HG02884 (cell line): ENCODE results near the gene SLC11A1.

Experiments
- ATAC-seq: cut with Tn5 transposase; IDR thresholded peaks from one replicate; pipeline ENCODE4 v1.9.1; 2021; ENCODE audit warnings: mild to moderate bottlenecking, moderate library complexity; ENCODE audit not compliant: unreplicated experiment

SLC11A1 gene

GRCh38 chr2:218366621-218367414, 15.3 kb upstream of the SLC11A1 start:
- no peak for ATAC-seq

- ATAC-seq = peak; percentile 87
Measured at GRCh38 chr2:218367415-218368149, 14.5 kb upstream of the SLC11A1 start.

- ATAC-seq = no peak
Measured at GRCh38 chr2:218368150-218368528, 13.9 kb upstream of the SLC11A1 start.

DNA sequence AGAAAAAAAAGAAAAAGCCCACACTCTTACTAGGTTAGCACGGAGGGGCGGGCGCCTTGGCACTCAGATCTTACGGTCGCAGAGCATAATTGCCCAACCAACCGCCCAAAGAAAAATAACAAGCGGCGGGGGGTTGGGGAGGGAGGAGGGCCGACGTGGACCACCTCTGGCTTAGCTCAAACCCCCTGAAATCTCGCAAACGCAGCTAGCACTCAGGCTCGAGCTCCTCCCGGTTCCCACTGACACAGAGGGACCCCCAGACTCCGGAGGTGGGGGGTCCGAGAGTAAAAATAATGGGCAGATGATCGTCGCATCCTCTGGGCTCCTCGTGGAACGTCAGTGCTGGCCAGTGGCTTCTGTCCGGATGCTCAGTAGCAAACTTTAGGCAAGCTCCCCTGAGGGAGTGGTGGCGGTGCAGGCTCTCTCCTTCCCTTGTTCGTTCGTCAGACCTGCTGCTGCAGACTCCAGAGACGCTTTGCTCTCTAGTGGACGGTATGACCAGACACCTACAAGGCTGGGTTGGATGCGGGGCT, 13.4 kb upstream of the SLC11A1 start:
- no peak for ATAC-seq

- no peak for ATAC-seq
Measured at GRCh38 chr2:218369330-218369729, 12.7 kb upstream of the SLC11A1 start.

DNA sequence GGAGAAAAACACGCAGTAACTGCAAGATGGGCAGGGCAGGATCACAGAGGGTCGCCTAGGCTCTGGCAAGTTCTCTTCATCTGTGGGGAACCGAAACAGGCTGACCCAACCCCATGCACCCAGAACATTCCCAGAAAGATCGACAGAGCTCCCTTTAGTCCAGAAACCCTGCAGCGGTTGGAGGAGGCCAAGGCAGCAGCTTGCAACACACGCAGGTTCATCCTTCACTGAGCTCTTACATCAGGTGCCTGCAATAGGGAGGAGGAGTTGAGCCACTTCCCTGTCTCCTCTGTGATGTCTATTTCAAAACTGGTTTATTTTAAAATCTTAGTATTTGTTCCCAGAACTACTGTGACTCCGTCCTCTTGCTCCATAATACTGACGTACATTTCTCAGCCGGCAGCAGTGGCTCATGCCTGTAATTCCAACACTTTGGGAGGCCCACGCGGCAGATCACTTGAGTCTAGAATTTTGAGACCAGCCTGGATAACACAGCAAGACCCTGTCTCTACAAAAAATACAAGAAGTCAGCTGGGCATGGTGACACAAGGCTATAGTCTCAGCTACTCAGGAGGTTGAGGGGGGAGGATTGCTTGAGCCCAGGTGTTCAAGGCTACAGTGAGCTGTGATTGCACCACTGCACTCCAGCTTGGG, 11.5 kb upstream of the SLC11A1 start:
- ATAC-seq = no peak

DNA sequence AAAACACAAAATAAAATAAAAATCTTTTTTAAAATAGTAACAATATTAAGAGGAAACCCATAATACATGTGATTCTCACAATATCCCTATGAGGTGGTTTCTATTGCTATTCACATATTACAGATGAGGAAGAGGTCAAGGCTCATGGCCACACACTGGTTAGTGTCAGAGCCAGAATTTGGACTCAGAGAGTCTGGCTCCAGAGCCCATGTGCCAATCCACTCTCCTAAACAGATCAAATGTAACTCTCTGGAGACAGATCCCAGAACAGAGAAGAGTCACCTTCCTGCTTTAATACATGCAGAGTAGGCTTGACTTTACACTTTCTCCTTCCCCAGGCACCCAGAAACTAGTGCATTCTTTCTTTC, 10.1 kb upstream of the SLC11A1 start:
- ATAC-seq = no peak

- no peak for ATAC-seq
Measured at GRCh38 chr2:218374795-218375194, 7.3 kb upstream of the SLC11A1 start.

DNA sequence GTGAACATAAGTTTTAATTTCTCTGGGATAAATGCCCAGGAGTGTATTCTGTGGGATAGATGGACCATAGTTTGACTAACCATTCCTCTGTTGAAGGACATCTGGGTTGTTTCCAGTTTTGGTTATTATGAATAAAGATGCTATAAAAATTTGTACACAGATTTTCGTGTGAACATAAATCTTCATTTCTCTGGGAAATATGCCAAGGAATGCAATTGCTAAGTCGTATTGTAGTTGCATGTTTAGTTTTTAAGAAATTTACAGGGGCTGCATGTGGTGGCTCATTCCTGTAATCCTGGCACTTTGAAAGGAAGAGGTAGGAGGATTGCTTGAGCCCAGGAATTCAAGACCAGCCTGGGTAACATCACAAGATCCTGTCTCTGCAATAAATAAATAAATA, 6.9 kb upstream of the SLC11A1 start:
- ATAC-seq = no peak

DNA sequence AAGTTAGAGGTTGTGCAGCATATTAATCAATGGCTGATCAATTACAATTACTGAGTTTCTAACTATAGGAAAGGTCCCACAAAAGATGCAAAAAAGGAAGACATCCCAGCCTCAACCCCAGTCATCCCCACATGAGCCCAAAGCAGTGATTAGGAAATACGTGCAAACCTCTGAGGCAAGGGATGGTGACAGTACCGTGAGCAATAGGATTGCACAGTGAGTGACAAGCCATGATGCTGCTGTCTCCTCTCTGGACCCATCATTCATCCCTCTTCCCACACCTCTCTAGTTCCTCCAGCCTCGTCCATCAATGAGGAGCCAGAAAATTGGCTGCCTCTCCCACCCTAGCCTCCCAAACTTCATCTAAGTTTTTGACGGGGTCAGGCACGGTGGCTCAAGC, 4.0 kb upstream of the SLC11A1 start:
- no peak for ATAC-seq

DNA sequence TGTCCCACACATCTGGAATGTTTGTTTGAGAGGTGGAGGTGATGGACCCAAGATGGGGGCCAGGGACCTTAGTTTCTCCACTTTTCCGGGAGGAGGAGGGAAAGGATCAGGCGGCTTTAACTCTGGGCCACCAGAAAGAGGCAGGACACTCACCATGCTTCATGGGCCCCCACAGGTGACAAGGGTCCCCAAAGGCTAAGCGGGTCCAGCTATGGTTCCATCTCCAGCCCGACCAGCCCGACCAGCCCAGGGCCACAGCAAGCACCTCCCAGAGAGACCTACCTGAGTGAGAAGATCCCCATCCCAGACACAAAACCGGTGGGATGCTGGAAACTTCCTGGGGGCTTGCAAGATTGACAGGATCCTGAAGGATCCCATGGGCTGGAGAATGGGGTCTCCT, 712 bp downstream of the SLC11A1 start:
- no peak for ATAC-seq

GRCh38 chr2:218383892-218384519, 1.9 kb downstream of the SLC11A1 start:
- ATAC-seq = no peak

GRCh38 chr2:218384975-218385374, 2.9 kb downstream of the SLC11A1 start:
- ATAC-seq = no peak

DNA sequence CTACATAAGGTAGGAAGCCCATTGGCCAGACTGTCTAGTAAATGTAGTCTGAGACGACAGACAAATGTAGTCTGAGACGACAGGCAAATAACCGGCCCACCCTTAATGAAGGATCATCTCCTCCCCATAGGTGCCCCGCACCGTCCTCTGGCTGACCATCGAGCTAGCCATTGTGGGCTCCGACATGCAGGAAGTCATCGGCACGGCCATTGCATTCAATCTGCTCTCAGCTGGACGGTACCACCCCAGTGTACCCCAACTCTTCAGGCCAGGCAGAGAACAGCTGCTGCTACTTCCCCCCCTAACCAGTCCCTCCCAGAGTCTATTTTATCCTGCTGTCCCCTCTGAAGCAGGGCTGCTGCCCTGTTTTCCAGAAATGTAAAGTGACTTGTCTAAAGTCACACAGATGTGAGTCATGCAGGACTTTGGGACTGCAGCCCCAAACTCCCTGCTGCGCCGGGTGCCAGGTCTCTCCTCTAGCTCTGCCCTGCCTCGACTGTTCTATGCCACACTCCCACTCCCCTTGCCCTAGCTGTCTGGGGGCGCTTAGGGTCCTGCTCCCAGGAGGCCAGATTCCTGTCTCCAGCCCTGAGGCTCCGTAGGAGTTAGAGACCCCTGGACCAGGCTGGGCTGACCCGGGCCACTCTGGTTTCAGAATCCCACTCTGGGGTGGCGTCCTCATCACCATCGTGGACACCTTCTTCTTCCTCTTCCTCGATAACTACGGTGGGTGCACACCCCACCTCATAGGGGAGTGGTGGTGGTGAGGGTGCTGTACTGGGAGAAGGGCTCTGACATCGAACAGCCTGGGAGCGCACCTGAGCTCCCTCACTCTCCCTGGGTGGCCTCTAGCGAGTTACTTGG, 4.7 kb downstream of the SLC11A1 start:
- ATAC-seq = no peak

GRCh38 chr2:218387369-218388194, 5.5 kb downstream of the SLC11A1 start:
- ATAC-seq = no peak

- no peak for ATAC-seq
Measured at GRCh38 chr2:218389333-218390150, 7.5 kb downstream of the SLC11A1 start.

DNA sequence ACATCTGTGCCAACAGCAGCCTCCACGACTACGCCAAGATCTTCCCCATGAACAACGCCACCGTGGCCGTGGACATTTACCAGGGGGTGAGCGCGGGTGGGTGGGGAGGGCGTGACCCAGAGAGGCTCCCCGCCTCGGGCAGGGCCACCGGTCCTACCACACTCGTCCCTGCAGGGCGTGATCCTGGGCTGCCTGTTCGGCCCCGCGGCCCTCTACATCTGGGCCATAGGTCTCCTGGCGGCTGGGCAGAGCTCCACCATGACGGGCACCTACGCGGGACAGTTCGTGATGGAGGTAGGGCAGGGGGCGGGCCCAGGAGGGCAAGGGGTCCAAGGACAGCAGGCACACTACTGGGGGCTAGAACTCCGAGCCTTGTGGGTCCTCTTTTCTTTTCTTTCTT, 9.1 kb downstream of the SLC11A1 start:
- ATAC-seq = no peak

DNA sequence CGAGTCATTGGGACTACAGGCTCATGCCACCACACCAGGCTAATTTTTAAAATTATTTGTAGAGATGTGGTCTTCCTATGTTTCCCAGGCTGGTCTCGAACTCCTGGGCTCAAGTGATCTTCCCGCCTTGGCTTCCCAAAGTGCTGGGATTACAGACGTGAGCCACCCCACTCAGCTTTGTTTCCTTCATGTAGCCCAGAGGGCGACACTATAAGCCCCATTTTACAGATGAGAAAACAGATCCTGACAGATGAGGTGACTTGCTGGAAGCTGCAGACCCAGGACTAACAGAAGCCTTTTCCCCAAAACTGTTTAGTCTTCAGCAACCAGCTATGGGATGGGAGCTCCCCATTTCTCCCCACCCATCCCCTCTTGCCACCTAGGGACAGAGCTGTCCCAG, 10.4 kb downstream of the SLC11A1 start:
- no peak for ATAC-seq
